Measurements from ENCODE around the gene ZNF518A. TPM values are rescaled to one million over a fixed set of nuclear protein-coding genes. Genes with fewer than 3 reads are reported as not detected.

The ZNF518A gene
- total RNA-seq, 1 experiment from 2014 or later, result 36.7 TPM

- TF ChIP-seq SRF (IDR thresholded peaks at IDR 0.05; ENCODE audit: low read depth), result no peak; the same call in 1 of the 2 replicates
- TF ChIP-seq ZNF274 (IDR thresholded peaks at IDR 0.05; ENCODE audit: low read depth, low read length), result no peak
- TF ChIP-seq YY1 (IDR thresholded peaks at IDR 0.05; ENCODE audit: extremely low read depth, insufficient replicate concordance, low read depth, low read length), result peak; percentile 91
- no peak for TF ChIP-seq ZFX (IDR thresholded peaks at IDR 0.05)
- no peak for TF ChIP-seq FOSL1 (IDR thresholded peaks at IDR 0.05; ENCODE audit: low read depth)
Measured at GRCh38 chr10:96089670-96090462, 40.2 kb upstream of the ZNF518A start (continued).

GRCh38 chr10:96090463-96090800 is 39.7 kb upstream of the ZNF518A start:
- H3K9me3 ChIP-seq (ENCODE audit: control insufficient read depth in 1 of 2, insufficient read depth in 1 of 2, low read depth in 1 of 2, low read length in 2 of 2), result no peaks in the 10 kb centered on the region
- CTCF ChIA-PET, result no interaction called here
- H3K79me2 ChIP-seq (ENCODE audit: insufficient read depth, low read length), result no peaks in the 10 kb centered on the region
- no peak overlapping the region for H2AFZ ChIP-seq (ENCODE audit: low read depth, low read length, poor library complexity, severe bottlenecking)
- intact Hi-C loops (cut with micrococcal nuclease), result no loop called here
- RAD21 ChIA-PET (ENCODE audit: low non-redundant PET in 1 of 2, low total read pairs in 2 of 2, uncharacterized antibody in 2 of 2, unreplicated experiment in 2 of 2), result no interaction called here
- POLR2A ChIA-PET, result interaction anchor here (1.4 to 2.3 kb wide), 2 partner anchors 29 to 40 kb away, joined by 15 to 26 read pairs; partner anchors contain the start of gene ZNF518A
- TF ChIP-seq, protein P1, sequence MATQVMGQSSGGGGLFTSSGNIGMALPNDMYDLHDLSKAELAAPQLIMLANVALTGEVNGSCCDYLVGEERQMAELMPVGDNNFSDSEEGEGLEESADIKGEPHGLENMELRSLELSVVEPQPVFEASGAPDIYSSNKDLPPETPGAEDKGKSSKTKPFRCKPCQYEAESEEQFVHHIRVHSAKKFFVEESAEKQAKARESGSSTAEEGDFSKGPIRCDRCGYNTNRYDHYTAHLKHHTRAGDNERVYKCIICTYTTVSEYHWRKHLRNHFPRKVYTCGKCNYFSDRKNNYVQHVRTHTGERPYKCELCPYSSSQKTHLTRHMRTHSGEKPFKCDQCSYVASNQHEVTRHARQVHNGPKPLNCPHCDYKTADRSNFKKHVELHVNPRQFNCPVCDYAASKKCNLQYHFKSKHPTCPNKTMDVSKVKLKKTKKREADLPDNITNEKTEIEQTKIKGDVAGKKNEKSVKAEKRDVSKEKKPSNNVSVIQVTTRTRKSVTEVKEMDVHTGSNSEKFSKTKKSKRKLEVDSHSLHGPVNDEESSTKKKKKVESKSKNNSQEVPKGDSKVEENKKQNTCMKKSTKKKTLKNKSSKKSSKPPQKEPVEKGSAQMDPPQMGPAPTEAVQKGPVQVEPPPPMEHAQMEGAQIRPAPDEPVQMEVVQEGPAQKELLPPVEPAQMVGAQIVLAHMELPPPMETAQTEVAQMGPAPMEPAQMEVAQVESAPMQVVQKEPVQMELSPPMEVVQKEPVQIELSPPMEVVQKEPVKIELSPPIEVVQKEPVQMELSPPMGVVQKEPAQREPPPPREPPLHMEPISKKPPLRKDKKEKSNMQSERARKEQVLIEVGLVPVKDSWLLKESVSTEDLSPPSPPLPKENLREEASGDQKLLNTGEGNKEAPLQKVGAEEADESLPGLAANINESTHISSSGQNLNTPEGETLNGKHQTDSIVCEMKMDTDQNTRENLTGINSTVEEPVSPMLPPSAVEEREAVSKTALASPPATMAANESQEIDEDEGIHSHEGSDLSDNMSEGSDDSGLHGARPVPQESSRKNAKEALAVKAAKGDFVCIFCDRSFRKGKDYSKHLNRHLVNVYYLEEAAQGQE (IDR thresholded peaks at IDR 0.05; ENCODE audit: low read depth), result no peak
- TF ChIP-seq ZNF274 (IDR thresholded peaks at IDR 0.05; ENCODE audit: low read depth, low read length) (no peak), POLR2AphosphoS5 (IDR thresholded peaks at IDR 0.05; ENCODE audit: low read depth, low read length) (no peak)
- H3K36me3 ChIP-seq (ENCODE audit: control insufficient read depth in 1 of 2, insufficient read depth in 2 of 2, low read length in 2 of 2), result no peaks in the 10 kb centered on the region
- peak overlapping the region; percentile 57 to 63 for H3K4me3 ChIP-seq (replicated peaks in 1 of 2; ENCODE audit: low read depth in 1 of 2, low read length in 2 of 2)
- no peaks in the 10 kb centered on the region for H4K20me1 ChIP-seq (ENCODE audit: insufficient read depth)
- DNase-seq (ENCODE audit: low read depth, low spot score), result no peak
- H3K4me1 ChIP-seq (ENCODE audit: control insufficient read depth in 1 of 2, insufficient read depth in 2 of 2, low read length in 2 of 2), result peaks cover 0 to 10% of the 10 kb centered on the region in 2 experiments; a peak in 2 of 4 replicates
- peak overlapping the region; percentile 67 for H3K4me2 ChIP-seq (ENCODE audit: low read length)
- BruUV-seq (replicated peaks), result TSS peak; percentile 98
- no peaks in the 10 kb centered on the region for H3K27me3 ChIP-seq (ENCODE audit: insufficient read depth, low read length)
- ATAC-seq, result peak; percentile 7; the same call in 1 of the 2 replicates
- H3K9ac ChIP-seq (ENCODE audit: low read length), result peak overlapping the region; percentile 65
- H3K9me2 ChIP-seq (ENCODE audit: insufficient read depth), result no peaks in the 10 kb centered on the region
- H3K27ac ChIP-seq (ENCODE audit: low read depth, low read length), result peak overlapping the region; percentile 87

Data from HCT116 (cell line).